ENCODE data around the gene TSGA10.

DNA sequence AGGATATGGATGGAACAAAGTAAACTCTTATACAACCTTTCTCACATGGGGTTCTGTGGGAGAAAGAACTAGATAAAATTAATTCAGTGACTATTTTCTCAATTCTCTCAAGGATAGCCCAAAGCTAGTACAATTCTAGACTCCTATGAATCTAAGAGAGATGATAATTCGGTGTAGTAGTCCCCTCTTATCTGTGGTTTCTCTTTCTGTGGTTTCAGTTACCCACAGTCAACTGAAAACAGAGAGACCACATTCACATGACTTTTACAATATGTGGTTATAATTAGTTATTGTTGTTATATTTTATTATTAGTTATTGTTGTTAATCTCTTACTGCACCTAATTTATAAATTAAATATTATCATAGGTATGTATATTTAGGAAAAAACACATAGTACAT lies 66.7 kb downstream of the TSGA10 start:
- TF ChIP-seq CTCF (IDR thresholded peaks at IDR 0.05) (no peak), POLR2A (IDR thresholded peaks at IDR 0.05) (no peak)
